Esophagus (tissue), 2 donors: ENCODE measurements around the gene RAB37. TPM values are rescaled to one million over a fixed set of nuclear protein-coding genes. Genes with fewer than 3 reads are reported as not detected.

Source experiments
- H3K27ac ChIP-seq, 2 donors: one replicate each; pipeline ENCODE4 v1.5.1; 2013; ENCODE audit warnings: low read depth in 2 of 2, mild to moderate bottlenecking in 2 of 2, inconsistent platforms in 1 of 2, low read length in 1 of 2, moderate library complexity in 1 of 2
- H3K27me3 ChIP-seq, 2 donors: one replicate each; pipeline ENCODE4 v1.6.1; 2013; ENCODE audit warnings: low read length in 2 of 2, control low read depth in 1 of 2, mild to moderate bottlenecking in 1 of 2; ENCODE audit not compliant: insufficient read depth in 2 of 2, control insufficient read depth in 1 of 2
- H3K36me3 ChIP-seq, 2 donors: one replicate each; pipeline ENCODE4 v1.6.1; 2013; ENCODE audit warnings: low read length in 1 of 2; ENCODE audit not compliant: control insufficient read depth in 2 of 2, insufficient read depth in 2 of 2
- H3K4me1 ChIP-seq, 2 donors: one replicate each; pipeline ENCODE4 v1.6.1; 2013; ENCODE audit warnings: low read length in 1 of 2; ENCODE audit not compliant: control insufficient read depth in 2 of 2, insufficient read depth in 2 of 2
- H3K4me3 ChIP-seq, 2 donors: one replicate each; pipeline ENCODE4 v1.5.1; 2013; ENCODE audit warnings: low read length in 2 of 2, mild to moderate bottlenecking in 2 of 2, low read depth in 1 of 2, moderate library complexity in 1 of 2
- H3K9me3 ChIP-seq, 2 donors: one replicate each; pipeline ENCODE4 v1.6.1; 2013; ENCODE audit warnings: mild to moderate bottlenecking in 2 of 2, low read depth in 1 of 2, low read length in 1 of 2, moderate library complexity in 1 of 2; ENCODE audit not compliant: control insufficient read depth in 2 of 2, insufficient read depth in 1 of 2
- WGBS, 2 donors: extraction: QIAGEN DNeasy Blood & Tissue Kit; methylation state at CpG; one replicate each; pipeline ENCODE4 v1.1.7; 2013; 5-methylcytosine and 5-hydroxymethylcytosine counted together
- polyA plus RNA-seq, 2 donors: library from polyadenylated mRNA; stranded (reverse); fragments of 200-250 nt; gene quantifications; one replicate each; pipeline ENCODE4 v1.2.3, GENCODE V29; 2013
- donor health status: healthy with polysubstance abuse.
- donor health status: Bipolar disorder and iron deficiency.

The RAB37 gene
- polyA plus RNA-seq, 2 donors = 0.66 to 0.86 TPM

DNA sequence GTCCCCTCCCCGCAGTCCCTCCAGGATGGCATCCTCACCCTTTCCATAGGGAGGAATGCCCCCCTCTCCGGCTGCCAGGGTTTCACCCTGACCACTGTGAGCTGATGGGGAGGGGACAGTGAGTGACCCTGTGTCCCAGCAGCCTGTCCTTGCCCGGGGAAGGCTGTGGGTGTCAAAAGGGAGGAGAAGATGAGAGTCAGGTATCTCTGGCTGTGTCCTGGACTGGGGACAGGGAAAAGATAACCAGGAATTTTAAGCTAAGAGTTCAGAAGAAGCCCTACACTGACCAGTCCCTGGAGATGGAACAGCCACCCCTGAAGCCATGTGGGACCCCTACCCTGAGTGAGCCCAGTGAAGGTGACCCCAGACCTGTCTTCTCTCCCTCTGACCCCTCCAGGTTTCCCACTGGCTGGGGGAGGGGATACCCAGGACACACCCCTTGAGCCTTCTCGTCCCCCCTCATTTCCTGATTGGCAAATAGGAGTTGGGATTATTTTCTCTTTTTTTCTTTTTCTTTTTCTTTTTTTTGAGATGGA is 27.8 kb downstream of the RAB37 start:
- peaks cover 20 to 41% of the 10 kb centered on the region in 2 donors for H3K4me1 ChIP-seq
- no peaks in the 10 kb centered on the region for H3K9me3 ChIP-seq
- no peak overlapping the region for H3K4me3 ChIP-seq
- H3K27me3 ChIP-seq = no peaks in the 10 kb centered on the region
- 73 to 86% methylated on average over 4 of the region's 4 CpGs for WGBS, 2 donors
- H3K36me3 ChIP-seq = peaks cover 11 to 42% of the 10 kb centered on the region in 2 donors
- H3K27ac ChIP-seq = peak overlapping the region in 1 of 2 donors; percentile 11

DNA sequence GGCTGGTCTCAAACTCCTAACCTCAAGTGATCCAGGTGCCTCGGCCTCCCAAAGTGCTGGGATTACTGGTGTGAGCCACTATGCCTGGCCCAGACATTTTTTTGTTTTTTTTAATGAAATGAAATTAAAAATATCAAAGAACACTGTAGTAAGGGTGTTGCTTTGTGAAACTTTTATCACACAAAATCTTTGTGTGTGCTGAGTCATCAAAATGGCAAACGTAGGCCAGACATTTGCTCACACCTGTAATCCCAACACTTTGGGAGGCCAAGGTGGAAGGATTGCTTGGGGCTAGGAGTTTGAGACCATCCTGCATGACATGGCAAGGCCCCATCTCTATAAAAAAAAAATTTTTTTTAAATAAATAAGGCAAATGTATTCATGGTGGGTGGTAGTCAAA is 29.4 kb downstream of the RAB37 start:
- H3K9me3 ChIP-seq = no peaks in the 10 kb centered on the region
- 68 to 71% methylated on average over 2 of the region's 2 CpGs for WGBS, 2 donors
- no peaks in the 10 kb centered on the region for H3K27me3 ChIP-seq
- no peak overlapping the region for H3K4me3 ChIP-seq
- peaks cover 20 to 31% of the 10 kb centered on the region in 2 donors for H3K4me1 ChIP-seq
- H3K27ac ChIP-seq = peak overlapping the region in 1 of 2 donors; percentile 89
- peaks cover 15 to 57% of the 10 kb centered on the region in 2 donors for H3K36me3 ChIP-seq

DNA sequence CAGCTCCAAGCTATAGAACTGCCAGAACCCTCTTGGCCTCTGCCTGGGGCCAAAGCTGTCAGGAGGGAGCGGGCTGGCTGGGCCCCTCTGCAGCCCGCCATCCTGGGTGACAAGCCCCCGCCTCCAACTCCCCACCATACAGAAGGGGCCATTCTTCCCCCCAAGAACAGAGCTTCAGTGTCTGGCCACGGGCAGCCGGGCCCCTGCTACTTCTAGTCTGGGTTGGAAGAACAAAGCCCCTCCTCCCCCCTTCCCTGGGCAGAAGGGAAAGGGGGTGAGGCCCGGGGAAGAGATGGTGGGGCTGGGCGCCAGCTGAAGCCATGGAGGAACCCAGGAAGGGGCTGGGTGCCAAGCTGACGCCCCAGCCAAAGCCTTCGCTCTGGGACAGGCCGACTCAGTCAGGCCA is 30.1 kb downstream of the RAB37 start:
- Histone ChIP-seq H3K9me3 (no peaks in the 10 kb centered on the region), H3K27me3 (no peaks in the 10 kb centered on the region), H3K4me1 (peaks cover 17 to 24% of the 10 kb centered on the region in 2 donors), H3K36me3 (peaks cover 17 to 59% of the 10 kb centered on the region in 2 donors), H3K4me3 (no peak overlapping the region), H3K27ac (peak overlapping the region; percentile 58 to 89)
- 59 to 65% methylated on average over 10 of the region's 10 CpGs for WGBS, 2 donors

DNA sequence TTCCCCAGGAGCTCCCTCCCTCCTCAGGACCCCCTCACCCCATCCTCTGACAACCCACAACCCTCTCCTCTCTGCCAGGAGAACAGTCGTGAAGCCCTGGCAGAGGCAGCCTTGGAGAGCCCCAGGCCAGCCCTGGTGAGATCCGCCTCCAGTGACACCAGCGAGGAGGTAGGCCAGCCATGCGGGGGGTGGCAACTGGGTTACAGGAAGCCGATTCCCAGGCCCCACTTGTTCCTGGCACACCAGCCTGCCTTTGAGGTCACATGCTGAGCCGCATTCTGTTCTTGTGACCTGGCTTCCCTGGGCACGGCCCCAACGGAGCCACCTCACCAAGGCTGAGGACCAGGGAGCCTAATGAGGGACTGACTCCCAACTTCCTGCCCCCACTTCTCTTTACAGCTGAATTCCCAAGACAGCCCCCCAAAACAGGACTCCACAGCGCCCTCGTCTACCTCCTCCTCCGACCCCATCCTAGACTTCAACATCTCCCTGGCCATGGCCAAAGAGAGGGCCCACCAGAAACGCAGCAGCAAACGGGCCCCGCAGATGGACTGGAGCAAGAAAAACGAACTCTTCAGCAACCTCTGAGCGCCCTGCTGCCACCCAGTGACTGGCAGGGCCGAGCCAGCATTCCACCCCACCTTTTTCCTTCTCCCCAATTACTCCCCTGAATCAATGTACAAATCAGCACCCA is 31.2 kb downstream of the RAB37 start:
- Histone ChIP-seq H3K9me3 (no peaks in the 10 kb centered on the region), H3K27me3 (no peaks in the 10 kb centered on the region), H3K4me1 (peaks cover 17 to 23% of the 10 kb centered on the region in 2 donors), H3K27ac (peak overlapping the region; percentile 58 to 89), H3K4me3 (no peak overlapping the region), H3K36me3 (peaks cover 20 to 69% of the 10 kb centered on the region in 2 donors)
- WGBS, 2 donors = 53 to 62% methylated on average over 17 of the region's 17 CpGs

DNA sequence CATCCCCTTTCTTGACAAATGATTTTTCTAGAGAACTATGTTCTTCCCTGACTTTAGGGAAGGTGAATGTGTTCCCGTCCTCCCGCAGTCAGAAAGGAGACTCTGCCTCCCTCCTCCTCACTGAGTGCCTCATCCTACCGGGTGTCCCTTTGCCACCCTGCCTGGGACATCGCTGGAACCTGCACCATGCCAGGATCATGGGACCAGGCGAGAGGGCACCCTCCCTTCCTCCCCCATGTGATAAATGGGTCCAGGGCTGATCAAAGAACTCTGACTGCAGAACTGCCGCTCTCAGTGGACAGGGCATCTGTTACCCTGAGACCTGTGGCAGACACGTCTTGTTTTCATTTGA is 31.7 kb downstream of the RAB37 start:
- Histone ChIP-seq H3K9me3 (no peaks in the 10 kb centered on the region), H3K4me3 (no peak overlapping the region), H3K27ac (peak overlapping the region; percentile 58), H3K27me3 (no peaks in the 10 kb centered on the region), H3K36me3 (peaks cover 25 to 67% of the 10 kb centered on the region in 2 donors), H3K4me1 (peaks cover 15 to 18% of the 10 kb centered on the region in 2 donors)
- WGBS, 2 donors = 78 to 80% methylated on average over 7 of the region's 7 CpGs

DNA sequence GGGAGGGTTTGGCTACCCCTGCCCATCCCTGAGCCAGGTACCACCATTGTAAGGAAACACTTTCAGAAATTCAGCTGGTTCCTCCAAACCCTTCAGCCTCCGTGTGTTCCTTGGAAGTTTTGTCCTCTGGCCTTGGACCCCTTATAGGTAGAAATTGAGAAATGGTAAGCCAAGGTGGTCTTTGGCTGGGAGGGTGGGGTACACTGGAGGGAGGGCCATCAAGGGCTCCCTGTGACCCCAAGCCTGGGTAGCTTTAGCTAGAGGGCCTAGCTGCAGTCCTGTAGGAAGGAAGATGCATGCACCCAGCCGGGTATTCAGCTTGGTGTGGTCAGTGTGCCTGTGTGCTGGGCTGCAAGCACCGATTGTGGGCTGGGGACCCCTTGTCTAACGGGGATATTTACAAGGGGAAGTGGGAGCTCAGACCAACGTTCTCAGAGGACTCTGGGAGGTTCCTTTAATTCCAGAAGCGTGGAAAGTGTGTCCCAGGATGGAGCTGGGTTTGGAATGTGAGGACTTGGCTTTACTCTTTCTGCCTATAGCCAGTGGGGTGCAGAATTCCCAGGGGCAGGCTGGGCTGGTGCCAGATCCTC is 32.3 kb downstream of the RAB37 start:
- Histone ChIP-seq H3K9me3 (no peaks in the 10 kb centered on the region), H3K36me3 (peaks cover 25 to 64% of the 10 kb centered on the region in 2 donors), H3K4me3 (no peak overlapping the region), H3K27me3 (no peaks in the 10 kb centered on the region), H3K4me1 (peaks cover 11 to 18% of the 10 kb centered on the region in 2 donors), H3K27ac (peak overlapping the region in 1 of 2 donors; percentile 67)
- 56 to 57% methylated on average over 6 of the region's 6 CpGs for WGBS, 2 donors

DNA sequence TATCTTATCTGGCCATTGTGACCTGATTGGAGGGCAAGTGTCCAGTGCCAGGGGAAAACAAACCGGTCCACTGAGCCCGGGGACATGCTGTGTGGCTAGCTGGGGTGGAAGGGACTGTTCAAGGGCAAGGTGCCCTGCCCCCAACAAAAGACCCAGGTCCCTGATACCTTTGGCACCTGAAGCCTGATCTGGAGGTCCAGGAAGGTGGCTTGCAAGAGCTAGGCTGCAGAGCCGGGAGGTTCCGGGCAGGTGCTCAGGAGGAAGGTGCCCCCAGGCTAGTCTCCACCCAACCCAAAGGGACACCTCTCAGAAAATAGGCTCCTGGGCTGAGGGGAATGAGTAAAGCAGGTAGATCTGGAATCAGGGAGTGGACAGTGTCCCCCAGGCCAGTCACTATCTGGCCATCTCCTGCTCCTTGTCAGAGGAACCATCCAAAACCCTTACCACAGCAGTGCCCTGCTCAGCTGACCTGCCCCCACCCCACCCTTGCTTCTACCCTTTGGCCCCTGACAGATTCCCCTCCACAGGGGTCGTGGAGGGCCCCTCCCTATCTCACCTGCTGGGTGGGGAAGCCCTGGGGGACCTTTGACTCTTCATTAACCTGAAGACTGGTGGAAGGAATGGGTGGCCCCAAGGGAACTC is 32.9 kb downstream of the RAB37 start:
- 33 to 54% methylated on average over 5 of the region's 5 CpGs for WGBS, 2 donors
- no peak overlapping the region for H3K4me3 ChIP-seq
- no peaks in the 10 kb centered on the region for H3K27me3 ChIP-seq
- H3K9me3 ChIP-seq = no peaks in the 10 kb centered on the region
- H3K36me3 ChIP-seq = peaks cover 25 to 59% of the 10 kb centered on the region in 2 donors
- peak overlapping the region; percentile 41 to 67 for H3K27ac ChIP-seq
- peaks cover 11 to 18% of the 10 kb centered on the region in 2 donors for H3K4me1 ChIP-seq

DNA sequence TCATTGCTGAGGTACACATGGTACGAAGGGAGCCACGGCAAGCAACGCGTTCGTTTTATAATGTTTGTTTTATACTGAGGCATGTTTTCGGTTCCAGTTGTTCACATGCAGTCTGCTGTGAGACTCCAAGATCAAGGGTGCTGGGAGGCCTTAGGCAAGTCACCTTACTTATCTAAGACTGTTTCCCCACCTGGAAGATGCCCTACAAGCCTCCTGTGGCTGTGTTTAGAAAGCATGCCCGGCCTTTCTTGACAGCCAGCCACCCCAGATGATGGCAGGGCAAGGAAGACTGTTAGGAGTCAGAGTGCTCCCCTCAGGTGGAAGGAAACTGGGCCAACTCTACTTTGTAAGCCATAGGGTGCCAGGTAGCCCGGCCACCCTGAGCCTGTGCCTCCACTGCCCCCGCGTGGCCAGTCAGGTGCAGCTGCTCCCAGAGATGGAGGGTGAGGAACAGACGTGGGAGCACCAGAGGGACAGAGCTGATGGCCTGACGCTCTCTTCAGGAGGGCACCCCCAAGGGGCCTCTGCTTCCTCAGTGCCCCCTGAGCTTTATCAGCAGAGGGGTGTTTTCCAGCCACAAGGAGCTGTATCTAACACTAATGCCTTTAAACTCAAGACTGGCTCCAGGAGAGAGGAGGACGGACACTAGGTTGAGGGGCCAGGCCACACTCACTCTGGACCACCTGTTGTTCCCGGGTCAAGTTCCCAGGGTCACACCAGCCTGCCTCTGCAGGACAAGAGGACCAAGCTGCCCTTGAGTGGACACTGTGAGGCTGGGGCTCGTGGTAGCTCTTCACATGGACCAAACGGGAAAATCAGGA is 33.7 kb downstream of the RAB37 start:
- Histone ChIP-seq H3K4me3 (no peak overlapping the region), H3K4me1 (peaks cover 11 to 23% of the 10 kb centered on the region in 2 donors), H3K36me3 (peaks cover 25 to 59% of the 10 kb centered on the region in 2 donors), H3K9me3 (no peaks in the 10 kb centered on the region), H3K27me3 (no peaks in the 10 kb centered on the region), H3K27ac (peak overlapping the region; percentile 41 to 67)
- WGBS, 2 donors = 45 to 49% methylated on average over 16 of the region's 16 CpGs

DNA sequence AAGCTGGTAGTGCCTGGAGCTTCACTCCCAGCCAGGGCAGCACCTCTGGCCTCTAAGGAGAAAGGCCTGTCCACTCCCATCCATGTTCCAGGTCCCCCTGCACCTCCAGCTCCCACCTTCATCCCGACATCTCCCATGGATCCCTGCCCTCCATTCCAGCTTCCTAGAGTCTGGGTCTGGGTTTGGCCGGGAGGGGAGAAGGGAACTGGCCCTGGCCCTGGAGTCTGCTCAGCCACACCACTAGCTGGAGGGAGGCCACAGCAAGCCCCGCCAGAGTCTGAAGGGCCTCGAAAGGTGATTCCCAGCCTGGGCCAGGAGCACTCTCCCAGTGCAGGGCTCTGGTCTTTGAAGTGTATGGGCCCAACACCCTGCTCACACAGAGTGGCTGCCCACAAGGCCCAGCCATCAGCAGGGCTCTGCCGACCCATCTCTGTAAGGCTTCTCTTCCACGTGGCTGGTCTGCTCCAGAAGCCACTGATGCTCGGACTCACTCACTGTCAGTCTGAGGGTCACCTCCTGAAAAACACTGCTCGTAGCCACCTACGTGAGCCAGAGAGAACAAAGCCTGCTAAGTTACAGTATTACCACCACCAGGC is 34.4 kb downstream of the RAB37 start:
- H3K4me3 ChIP-seq = no peak overlapping the region
- WGBS, 2 donors = 80% methylated on average over 9 of the region's 9 CpGs
- peaks cover 11 to 23% of the 10 kb centered on the region in 2 donors for H3K4me1 ChIP-seq
- H3K9me3 ChIP-seq = no peaks in the 10 kb centered on the region
- H3K27me3 ChIP-seq = no peaks in the 10 kb centered on the region
- peaks cover 25 to 59% of the 10 kb centered on the region in 2 donors for H3K36me3 ChIP-seq
- peak overlapping the region in 1 of 2 donors; percentile 24 for H3K27ac ChIP-seq
